SK-MEL-5 (cell line): ENCODE data around the gene PRPF40B. TPM values are rescaled to one million over a fixed set of nuclear protein-coding genes. Genes with fewer than 3 reads are reported as not detected.

Source experiments
- DNase-seq: peaks from one replicate; pipeline ENCODE4 v3.0.0-alpha.2; 2016; ENCODE audit warnings: low read depth, low spot score
- in situ Hi-C: cut with HindIII; loops from 2 replicates; pipeline ENCODE4 v1.10.0; 2016; ENCODE audit warnings: low sequenced_read_pairs, high pct_unique_total_duplicates, low pct_unique_long_range_greater_than_20kb
- total RNA-seq: library from RNA; depleted of rRNA; stranded (reverse); fragments of >200 nt; shearing (Covaris generic); gene quantifications from 2 replicates; pipeline ENCODE4 v1.2.3, GENCODE V29; 2014

PRPF40B gene
- total RNA-seq, 1 experiment from 2014 or later: 13.3 TPM

DNA sequence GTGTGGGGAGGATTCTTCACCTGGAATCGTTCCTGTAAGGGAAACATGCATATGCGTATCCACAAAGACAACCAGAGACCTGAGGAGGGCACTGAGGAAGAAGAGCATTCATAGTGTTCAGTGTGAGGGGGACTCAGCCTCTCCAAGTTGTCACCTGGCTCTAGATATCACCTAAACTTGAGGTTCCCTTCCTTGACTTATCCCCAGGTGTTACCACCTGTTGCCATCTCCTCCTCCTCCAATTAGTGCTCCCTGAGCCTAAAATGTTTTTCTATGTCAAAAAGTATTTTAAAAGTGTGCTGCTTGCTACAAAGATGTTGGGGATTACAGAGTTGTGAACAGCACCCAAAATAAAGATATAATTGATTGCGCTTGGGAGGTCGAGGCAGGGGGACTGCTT lies 42.8 kb downstream of the PRPF40B start:
- in situ Hi-C loops: no loop called here

GRCh38 chr12:49667325-49668090 lies 44.1 kb downstream of the PRPF40B start:
- in situ Hi-C loops: no loop called here
- DNase-seq: no peak

More for the DNA sequence above, 42.8 kb downstream of the PRPF40B start:
- DNase-seq: no peak

GRCh38 chr12:49669796-49670195 lies 46.4 kb downstream of the PRPF40B start:
- no peak for DNase-seq
- in situ Hi-C loops: no loop called here

- in situ Hi-C loops: no loop called here
- no peak for DNase-seq
These were observed 47.8 kb downstream of the PRPF40B start for GRCh38 chr12:49671031-49671765.

DNA sequence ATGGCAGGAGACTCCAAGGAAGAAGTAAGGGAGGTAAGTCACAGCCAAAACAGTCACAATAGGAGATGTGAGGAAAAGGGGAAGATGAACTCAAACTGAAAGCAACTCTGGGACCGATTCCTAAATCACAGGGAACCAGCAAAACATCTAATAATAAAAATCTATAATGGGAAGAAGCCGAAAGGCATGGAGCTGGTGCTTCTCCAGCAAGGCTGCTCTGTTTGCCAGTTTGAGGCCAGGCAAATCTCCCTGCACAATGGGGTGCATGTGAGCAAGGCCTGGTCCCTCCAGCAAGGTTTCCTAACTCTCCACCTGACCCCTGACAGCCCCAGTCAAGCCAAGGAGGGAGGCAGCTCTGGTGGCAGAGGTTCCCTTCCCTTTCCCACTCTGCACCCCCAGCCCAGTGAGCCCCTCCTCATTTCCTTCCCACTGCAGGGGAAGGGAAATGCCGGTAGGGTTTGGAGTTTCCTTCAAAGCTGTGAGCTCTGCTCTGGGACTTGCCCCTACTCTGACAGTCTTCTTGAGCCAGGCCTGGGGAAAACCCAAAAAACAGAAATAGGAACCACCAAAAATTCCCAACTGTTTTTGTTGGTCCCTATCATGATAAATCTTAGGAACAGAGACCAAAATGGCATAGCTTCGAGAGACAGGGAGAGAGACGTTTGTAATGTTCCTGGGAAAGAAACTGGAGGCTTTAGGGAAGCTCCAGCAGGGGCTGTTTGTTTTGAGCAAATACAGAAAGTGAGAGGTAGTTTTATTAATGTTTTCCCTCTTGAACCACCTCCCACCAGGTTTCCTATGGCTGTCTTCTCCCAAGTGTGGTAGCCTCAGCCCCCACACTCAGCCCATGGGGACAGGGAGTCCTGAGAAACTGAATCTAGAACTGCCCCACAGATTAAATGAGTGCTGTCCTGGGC lies 49.2 kb downstream of the PRPF40B start:
- no peak for DNase-seq
- in situ Hi-C loops: no loop called here

DNA sequence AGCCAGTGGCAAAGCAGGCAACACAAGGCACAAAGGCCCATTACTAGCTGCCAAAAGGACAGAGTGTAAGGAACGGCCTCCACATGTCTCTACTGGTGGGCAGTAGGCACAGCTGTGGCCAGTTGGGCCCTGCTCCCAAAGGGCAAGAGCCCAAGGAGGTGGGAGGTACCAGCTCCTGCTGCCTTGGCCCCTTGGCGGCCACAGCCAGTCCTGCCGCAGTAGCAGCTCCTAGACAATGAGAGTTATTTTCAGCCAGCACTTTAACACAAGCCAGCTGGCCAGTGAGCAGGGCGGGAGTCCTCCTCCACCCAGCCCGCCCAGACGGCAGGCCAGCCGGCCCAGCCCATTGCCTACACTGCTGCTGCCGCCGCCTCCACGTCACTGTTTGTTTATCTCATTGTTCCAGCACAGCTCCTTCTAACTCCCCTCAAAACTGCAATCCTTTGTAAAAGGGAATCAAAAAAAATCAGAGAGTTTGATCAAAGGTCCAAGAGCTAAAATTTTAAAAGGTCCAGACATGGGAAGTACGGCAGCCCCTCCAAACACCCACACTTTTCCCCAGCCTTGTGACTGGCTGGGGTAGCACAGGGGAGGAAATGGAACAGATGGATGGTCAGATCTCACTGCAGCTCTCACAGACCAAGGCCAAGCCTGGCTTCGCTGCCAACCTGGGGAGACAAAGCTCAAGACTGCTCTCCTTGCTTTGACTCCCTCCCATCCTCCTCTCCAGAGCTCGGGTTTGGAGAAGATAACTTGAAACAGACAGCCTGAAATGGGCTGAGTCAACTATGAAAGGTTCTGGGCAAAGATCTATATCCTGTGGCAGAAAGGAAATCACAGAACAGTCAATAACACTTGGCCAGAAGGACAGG lies 50.3 kb downstream of the PRPF40B start:
- in situ Hi-C loops: no loop called here
- DNase-seq: no peak

DNA sequence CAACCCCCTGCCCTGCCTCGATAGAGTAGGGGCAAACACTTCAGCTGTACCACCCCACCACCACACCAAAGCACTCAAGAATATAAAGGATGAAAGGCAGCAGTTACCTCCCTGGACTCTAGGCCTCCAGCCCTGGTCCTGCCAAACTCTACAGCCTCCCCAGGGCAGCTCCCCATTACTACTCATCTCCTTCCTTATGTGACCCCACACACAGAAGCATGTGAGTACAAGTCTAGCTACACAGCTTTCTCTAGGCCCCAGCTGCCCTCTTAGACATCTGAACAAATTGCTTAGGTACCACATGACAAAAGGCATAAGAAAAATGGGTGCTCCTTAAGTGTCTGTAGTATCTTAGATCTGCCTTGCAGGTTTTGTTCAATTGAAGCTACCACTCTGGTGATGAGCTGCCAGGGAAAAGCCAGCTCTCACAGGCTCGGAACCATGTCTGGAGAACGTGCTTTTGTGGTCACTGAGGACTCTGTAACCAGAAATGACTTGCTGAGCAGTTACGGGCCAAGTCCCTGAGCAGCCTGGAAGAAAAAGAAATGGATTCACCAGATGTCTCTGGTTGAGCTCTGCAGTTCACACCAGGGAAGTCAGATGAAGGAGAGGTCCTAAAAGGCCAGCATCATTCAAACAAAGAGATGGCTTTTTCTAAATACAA lies 51.1 kb downstream of the PRPF40B start:
- in situ Hi-C loops: no loop called here
- DNase-seq: peak; percentile 50

GRCh38 chr12:49675137-49675536 lies 51.8 kb downstream of the PRPF40B start:
- in situ Hi-C loops: no loop called here
- DNase-seq: no peak

GRCh38 chr12:49678711-49679110 lies 55.4 kb downstream of the PRPF40B start:
- in situ Hi-C loops: no loop called here
- no peak for DNase-seq

DNA sequence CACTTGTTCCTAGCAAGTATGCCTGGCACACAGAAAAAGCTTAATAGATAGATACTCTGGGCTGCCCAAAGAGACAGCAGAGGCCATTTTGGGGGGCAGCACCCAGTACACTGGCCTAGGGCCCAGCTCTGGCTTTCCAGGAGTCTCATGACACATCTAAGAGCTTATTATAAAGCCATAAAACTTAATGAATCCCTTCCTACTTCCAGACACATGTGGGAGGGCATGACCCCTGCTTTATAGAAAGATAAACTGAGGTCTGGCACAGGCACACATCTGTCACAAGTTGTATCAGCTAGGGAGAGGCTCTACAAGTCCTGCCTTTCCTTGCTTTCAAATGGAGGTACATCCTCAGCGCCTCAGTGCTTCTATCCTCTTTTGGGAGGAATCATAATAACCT lies 56.7 kb downstream of the PRPF40B start:
- in situ Hi-C loops: no loop called here
- DNase-seq: no peak

DNA sequence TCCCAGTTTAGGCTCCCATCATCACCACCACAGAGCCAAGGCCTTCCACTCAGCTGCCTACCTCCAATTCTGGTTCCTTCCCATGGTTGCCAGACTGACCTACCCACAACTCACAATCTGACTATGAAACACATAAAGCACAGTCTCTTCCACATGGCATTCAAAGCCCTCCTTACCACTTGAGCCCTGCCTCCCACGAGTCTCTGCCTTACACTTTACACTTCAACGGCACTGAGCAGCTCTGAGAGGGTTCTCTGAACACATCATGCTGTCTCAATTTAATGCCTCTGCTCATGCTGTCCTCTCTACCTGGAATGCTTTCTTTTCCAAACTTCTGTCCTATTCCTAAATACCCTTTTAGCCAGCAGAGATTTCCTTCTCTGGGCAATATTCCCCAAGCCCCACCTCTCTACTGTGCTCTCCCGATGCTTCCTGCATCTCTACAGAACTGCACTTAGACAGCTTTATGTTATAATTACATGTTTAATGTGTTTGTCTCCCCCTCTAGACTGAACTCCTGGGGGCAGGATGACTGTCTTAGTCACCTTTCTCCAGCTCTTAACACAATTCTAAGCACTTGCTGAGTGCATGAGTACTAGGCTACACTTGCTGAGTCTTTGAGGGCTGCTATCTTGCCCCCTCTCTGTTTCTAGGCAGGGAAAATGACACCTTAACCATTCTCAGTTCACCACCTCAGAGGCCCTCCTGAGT lies 60.4 kb downstream of the PRPF40B start:
- no peak for DNase-seq
- in situ Hi-C loops: no loop called here

GRCh38 chr12:49684310-49684854 lies 61.0 kb downstream of the PRPF40B start:
- DNase-seq: no peak
- in situ Hi-C loops: no loop called here

DNA sequence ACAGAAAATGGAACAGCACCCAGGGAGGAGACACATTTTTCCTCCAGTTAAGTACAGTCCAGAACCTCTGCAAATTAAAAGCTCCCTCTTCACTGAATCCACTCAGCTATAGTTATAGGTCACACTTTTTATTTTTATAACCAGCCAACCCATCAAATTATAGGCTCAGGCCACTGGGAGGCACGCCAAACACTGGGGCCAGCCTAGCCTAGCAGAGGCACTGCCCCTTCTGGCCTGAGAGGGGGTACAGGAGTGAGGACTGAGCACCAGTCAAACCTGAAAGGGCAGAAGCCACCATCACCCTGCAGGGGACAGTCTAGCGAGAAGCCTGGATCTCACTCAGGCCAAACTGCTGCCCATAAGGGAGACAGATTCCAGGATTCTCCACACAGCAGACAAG lies 64.6 kb downstream of the PRPF40B start:
- no peak for DNase-seq
- in situ Hi-C loops: no loop called here

DNA sequence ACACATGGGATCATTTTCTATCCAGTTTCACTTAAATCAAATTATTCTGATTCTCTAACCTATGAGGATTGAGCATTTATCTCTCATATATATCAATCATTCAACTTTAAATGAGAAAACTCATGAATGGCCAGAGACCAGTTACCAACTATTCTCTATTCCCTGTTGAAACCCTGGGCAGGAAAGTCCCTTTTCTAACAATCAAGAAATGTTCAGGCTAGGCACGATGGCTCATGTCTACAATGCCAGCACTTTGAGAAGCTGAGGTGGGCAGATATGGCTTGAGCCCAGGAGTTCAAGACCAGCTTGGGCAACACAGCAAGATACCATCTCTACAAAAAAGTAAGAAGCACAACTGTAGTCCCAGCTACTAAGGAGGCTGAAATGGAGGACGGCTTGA lies 65.9 kb downstream of the PRPF40B start:
- in situ Hi-C loops: no loop called here

DNA sequence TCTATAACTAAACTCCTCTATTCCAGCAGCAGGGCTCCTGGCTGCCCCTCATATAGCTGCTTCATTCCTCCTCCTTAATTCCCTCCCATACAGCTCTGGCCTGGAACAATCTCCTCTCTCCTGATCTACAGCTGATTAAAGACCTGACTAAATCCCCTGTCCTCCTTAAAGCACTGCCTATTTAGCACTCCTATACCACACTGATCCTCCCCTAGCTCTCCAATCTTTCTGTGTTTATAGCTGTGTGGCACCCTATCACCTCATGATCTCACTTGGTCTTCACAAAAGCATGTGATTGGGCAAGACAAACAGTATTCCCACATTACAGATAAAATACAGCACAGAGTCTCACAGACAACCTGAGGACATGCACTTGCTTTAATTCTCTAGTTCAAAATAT lies 66.4 kb downstream of the PRPF40B start:
- in situ Hi-C loops: no loop called here

More for the DNA sequence above, 65.9 kb downstream of the PRPF40B start:
- no peak for DNase-seq

DNA sequence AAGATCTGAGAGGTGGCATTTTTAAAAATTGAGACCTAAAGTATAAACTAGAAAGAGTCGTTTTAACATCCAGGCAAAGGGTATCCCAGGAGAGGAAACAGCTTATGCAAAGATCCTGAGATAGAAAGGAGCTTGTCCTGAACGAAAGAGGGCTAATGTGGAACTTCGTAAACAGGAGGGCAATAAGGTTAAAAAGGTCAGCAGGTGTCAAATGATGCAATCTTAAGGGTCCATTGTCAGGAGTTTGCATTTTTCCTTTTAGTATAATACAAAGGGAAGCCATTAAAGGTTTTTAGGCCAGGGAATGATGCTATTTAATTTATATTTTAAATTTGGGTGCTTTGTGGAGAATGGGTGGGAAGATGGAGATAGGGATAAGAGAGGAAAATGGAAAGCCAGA lies 69.5 kb downstream of the PRPF40B start:
- DNase-seq: no peak
- in situ Hi-C loops: no loop called here

More for the DNA sequence above, 66.4 kb downstream of the PRPF40B start:
- no peak for DNase-seq
